Cardiac fibroblast (primary cell): ENCODE measurements around the gene CNOT11.
A peak's percentile ranks its signal among the peaks of the same experiment; 100 is the strongest.

Experiments used
- DNase-seq, 2 donors: peaks; one replicate each; pipeline versions ENCODE4 v3.0.0 to v3.0.0-alpha.2; 2010; ENCODE audit warnings: low read depth in 2 of 2
- H3K4me3 ChIP-seq, 2 donors: replicated peaks in 1 of 2; 1 replicate in 1 of 2; 2 replicates in 1 of 2; pipeline ENCODE4 v1.5.1; 2011; ENCODE audit warnings: low read depth in 2 of 2, low read length in 2 of 2, mild to moderate bottlenecking in 2 of 2, moderate library complexity in 1 of 2
- CTCF ChIP-seq: IDR thresholded peaks from one replicate; pipeline ENCODE4 v1.5.1; 2011; ENCODE audit warnings: low read depth, mild to moderate bottlenecking, low read length, inconsistent platforms

CNOT11 gene

GRCh38 chr2:101251844-101252407, 760 bp upstream of the CNOT11 start:
- DNase-seq: no peak
- TF ChIP-seq CTCF: peak; percentile 14
- peak overlapping the region; percentile 48 to 93 for H3K4me3 ChIP-seq

GRCh38 chr2:101253013-101253702, 472 bp downstream of the CNOT11 start:
- H3K4me3 ChIP-seq: peak overlapping the region; percentile 93 to 97
- peak; percentile 63 to 64 for DNase-seq
- TF ChIP-seq CTCF: no peak

GRCh38 chr2:101253703-101254450, 1.2 kb downstream of the CNOT11 start:
- TF ChIP-seq CTCF: no peak
- H3K4me3 ChIP-seq: peak overlapping the region; percentile 93 to 97
- DNase-seq: peak in 1 of 2 donors; percentile 15

- TF ChIP-seq CTCF: no peak
- DNase-seq: peak in 1 of 2 donors; percentile 46
- H3K4me3 ChIP-seq: no peak overlapping the region
Measured at GRCh38 chr2:101255501-101255900, 2.8 kb downstream of the CNOT11 start.

- TF ChIP-seq CTCF: no peak
- no peak overlapping the region for H3K4me3 ChIP-seq
- DNase-seq: no peak
Measured at GRCh38 chr2:101256316-101256715, 3.6 kb downstream of the CNOT11 start.

- no peak overlapping the region for H3K4me3 ChIP-seq
- DNase-seq: no peak
- no peak for TF ChIP-seq CTCF
Measured at GRCh38 chr2:101258804-101259203, 6.1 kb downstream of the CNOT11 start.
